HL-60/S4 (cell line): ENCODE results near the gene ITGB2.

Experiments used
- in situ Hi-C: fragments of 300-500 bp; cut with MboI; formaldehyde crosslinking; loops from 2 replicates; pipeline ENCODE4 v1.14.3; 2022; ENCODE audit warnings: low sequenced_read_pairs

Gene ITGB2

GRCh38 chr21:44920694-44921604 lies at the start of gene ITGB2:
Gene ITGB2 (minus strand): TSS chr21:44920899. CDS start chr21:44910782, 10,117 bp downstream.
- in situ Hi-C loops = no loop called here

- in situ Hi-C loops = no loop called here
Observed at GRCh38 chr21:44969931-44970755, 49.4 kb upstream of the ITGB2 start.

DNA sequence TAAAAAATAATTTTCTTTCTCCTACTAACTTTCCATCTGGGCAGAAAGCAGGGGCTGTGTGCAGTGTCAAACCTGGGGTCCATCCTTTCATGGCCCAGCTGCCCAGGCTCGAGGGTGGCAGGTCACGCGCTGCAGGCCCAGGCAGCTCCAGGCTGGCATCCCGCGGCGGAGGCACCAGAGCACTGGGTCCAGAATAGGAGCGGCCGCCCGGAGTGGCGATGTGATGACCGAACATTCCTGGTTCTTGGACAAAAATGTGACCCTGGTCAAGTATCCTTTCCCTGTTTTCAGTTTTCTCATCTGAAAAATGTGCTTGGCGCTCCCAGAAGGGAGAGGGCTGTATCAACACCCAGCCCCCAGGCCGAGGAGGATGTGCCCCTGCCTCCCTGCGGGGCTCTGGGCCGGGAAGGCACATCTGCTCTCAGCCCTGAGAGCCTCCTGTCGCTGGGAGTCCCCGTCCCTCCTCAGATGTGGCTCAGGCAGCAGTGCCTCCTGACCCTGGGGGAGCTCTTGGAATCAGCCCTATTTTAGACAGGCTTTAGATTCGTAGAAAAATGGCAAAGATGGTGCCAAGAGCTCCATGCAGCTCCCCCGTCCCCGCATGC lies 48.5 kb upstream of the ITGB2 start:
- in situ Hi-C loops = no loop called here

DNA sequence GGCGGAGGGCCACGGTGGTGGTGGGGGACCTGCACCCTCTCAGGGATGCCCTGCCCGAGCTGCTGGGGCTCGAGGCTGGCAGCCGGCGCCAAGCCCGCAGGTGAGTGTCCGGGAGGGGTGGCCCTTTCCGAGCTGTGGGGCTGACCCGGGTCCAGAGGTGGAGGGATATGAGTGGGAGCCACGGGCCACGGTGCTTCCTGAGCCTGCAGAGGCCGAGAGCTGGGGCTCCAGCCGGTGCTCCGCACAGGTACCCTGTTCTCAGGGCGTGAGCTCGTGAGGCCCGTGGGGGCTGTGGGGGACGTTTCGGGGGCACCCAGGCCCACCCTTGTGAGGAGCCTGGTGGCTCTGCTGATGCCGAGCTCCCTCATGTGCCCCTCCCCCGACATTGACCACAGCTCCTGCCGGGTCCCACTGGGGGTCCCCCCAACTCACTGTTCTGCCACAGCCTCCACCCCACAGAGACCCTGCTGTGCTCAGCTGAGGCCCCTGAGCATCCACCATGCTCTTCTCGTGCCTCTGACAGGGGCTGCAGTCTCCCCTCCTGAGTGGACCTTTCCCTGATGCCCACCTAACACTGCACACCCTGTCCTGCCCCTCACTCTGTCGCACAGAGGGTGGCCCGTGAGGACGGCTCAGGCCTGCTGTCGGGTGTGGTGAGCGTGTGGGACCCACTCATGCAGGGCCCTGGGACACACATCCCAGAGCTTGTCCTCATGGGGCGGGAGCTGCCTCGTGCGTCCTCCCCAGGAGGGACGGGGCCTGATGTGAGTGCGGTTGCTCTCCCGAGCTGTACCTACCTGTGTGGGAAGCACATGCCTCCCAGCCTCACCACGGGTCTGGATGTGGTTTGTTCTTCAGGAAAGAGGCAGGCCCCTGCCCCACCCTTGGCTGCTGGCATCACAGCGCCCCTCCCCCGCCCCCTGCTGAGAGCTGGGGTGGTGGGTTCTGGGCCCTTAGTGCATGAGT lies 46.7 kb upstream of the ITGB2 start:
- in situ Hi-C loops = no loop called here

DNA sequence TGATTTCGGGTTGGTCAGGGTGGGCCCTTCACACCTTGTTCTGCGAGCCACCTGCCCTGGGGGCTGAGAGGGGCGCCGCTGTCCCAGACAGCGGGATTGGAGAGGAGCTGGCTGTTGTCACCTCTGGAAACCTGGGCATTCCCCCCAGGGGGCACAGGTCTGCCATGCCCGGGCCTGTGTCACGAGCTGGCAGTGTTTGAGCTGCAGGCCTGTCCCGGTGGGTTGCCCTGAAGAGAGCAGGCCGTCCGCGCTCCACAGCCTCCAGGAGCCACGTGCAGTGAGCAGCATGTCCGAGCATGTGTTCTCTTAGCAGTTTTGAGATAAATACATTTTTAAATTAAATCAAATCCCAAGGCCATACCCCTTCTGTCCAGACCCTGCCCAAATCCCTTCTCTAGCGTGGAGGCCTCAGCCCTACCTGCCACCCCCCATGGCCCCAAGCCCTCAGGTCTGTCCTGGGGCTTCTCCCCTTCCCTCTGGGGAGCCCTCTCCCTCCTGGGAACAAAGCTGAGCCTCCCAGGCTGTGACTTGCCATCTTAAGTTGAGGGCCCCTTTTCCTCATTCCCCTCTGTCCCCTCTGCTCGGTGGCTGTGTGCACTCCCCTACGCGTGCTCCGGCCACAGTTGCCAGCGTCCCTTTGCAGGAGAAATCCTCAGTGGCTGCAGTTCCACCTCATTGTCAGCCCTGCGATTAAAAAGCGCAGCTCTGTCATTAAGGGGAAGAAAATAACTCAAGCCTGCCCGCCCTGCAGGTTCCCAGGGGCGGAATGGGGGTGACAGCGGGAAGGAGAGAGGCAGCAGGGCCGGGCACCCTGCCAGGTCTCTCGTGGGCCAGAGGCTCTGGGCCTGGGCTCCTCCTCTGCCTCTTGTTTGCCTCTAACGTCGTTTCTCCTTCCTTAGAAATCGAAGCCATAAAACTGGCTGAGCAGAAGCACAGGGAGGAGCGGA lies 45.7 kb upstream of the ITGB2 start:
- in situ Hi-C loops = no loop called here

GRCh38 chr21:44965251-44966022 lies 44.7 kb upstream of the ITGB2 start:
- in situ Hi-C loops = no loop called here

DNA sequence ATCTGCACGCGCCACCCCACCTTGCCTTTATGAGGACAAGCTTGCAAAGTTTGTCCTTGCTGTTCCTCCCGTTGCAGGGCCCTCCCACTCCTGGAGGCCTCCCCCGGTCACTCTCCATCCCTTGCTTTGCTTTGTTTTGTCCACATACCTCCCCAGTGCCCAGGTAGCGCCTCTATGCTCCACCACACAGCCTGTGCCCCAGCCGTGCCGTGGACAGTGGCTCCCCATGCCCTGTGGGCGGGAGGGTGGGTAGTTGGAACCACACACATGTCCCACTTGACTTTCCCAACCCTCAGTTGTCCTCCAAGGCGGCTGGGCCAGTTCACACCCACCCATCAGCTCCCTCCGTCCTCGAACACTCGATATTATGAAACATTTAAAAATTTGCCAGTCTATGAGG lies 43.7 kb upstream of the ITGB2 start:
- in situ Hi-C loops = no loop called here

GRCh38 chr21:44962403-44962966 lies 41.8 kb upstream of the ITGB2 start:
- in situ Hi-C loops = no loop called here

GRCh38 chr21:44960141-44961092 lies 39.7 kb upstream of the ITGB2 start:
- in situ Hi-C loops = no loop called here

- in situ Hi-C loops = no loop called here
Observed at GRCh38 chr21:44959376-44960091, 38.8 kb upstream of the ITGB2 start.

DNA sequence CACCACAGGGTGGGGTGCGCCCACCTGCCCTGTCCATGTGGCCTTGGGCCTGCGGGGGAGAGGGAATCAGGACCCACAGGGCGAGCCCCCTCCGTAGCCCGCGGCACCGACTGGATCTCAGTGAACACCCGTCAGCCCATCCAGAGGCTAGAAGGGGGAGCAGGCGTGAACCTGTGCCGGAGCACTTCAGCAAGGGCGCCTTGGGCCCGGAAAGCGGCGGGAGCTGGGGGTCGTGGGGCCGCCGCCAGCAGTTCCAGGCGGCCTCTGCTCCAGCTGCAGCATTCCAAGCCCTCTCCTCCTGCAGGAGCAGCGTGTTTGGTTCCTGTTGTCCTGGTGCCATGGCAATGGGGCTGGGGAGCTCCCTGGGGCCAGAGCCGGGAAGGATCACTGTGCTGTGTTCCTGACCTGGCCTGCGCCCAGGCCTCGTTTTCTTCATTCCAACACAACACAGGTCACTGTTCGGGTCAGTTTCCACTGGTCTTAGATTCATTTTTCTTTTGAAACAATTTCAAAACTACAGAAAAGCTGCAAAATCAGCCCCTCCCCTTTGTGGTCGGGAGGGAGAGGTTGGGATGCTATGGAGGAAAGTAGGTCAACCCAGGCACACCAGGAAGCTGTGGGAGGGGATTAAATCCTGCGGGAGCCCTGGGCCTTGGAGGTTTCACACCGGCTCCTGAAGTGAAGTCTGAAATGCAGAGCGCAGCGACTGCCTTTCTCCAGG lies 37.9 kb upstream of the ITGB2 start:
- in situ Hi-C loops = no loop called here

DNA sequence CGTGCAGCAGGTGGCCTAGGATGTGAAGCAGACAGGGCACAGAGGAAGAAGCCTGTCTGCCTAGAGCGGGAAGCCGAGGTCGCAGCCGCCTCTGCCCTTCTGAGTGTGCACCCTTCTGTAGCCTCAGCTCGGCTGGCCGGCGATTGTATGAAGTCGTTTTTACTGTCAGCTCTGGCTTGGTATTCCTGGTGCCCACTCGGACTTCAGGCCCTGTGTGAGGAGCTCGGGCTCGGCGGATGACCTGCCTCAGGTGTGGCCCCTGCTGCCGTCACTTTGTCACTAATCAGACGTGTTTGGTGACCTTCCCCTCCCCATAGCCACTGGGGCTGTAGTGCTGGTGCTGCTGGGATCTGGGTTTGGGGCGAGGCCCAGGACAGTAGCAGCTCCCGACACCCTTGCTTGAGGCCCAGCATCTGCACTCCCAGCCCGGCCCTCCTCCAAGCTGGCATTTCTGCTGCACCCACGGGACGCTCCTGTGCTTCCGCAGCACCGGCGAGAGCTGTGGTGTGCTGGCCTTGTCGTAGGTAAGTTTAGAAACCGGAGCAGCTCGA lies 37.3 kb upstream of the ITGB2 start:
- in situ Hi-C loops = no loop called here

DNA sequence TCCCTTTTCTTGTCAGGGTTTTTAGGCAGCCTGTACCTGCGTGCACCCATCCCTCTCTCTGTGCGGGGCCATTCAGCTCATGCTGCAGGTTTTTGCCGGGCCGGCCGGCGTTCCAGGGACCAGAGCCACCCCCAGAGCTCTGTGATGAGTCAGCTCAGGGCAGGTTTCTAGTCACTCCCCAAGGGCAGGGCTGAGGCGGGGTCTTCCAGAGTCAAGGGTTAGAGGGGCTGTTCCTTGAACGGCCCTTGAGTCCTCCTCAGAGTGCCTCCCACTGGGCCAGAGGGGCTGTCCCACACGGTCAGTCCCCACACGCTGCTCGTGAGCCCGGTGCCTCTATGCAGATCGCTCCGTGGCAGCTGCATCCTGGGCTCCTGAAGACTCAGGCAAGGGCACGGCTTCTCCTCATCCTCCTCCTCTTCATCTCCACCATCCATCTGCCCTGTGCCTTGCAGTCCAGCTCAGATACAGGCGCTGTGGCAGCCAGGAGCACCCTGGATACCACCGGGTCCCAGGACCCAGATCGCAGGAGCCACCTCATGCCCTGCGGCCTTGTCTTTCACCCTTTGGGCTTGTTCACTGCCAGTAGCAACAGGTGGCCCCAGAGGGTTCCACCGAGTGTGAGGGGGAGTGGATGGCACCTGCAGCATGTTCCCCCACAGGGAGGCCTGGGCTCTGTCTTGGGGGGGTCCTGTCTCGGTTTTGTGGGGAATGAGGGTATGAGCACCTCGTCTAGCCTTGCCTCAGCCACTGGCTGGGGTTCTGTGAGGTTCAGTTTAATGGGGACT lies 36.5 kb upstream of the ITGB2 start:
- in situ Hi-C loops = no loop called here

- in situ Hi-C loops = no loop called here
Observed at GRCh38 chr21:44956356-44957046, 35.8 kb upstream of the ITGB2 start.
